GM19238 (cell line): Measurements from ENCODE around the gene CHRNA1.
A peak's percentile ranks its signal among the peaks of the same experiment; 100 is the strongest.
"Not testable (repeated sequence)": the region's sequence is repeated elsewhere in the genome, so short reads cannot be mapped to it uniquely, and the experiment has no call there.

Source experiments
- DNase-seq: peaks from one replicate; pipeline ENCODE4 v3.0.0; 2011; ENCODE audit warnings: low spot score; ENCODE audit not compliant: insufficient read length

CHRNA1 gene

GRCh38 chr2:174717916-174718315, 46.4 kb downstream of the CHRNA1 start:
- DNase-seq: no peak

- no peak for DNase-seq
These were observed 47.0 kb downstream of the CHRNA1 start for GRCh38 chr2:174717273-174717672.

GRCh38 chr2:174716785-174717184, 47.5 kb downstream of the CHRNA1 start:
- DNase-seq: no peak

- DNase-seq: no peak
These were observed 50.6 kb downstream of the CHRNA1 start for GRCh38 chr2:174713686-174714085.

GRCh38 chr2:174711206-174711605, 53.1 kb downstream of the CHRNA1 start:
- no peak for DNase-seq

GRCh38 chr2:174709416-174710004, 54.8 kb downstream of the CHRNA1 start:
- DNase-seq: not testable (repeated sequence)

GRCh38 chr2:174708713-174709112, 55.6 kb downstream of the CHRNA1 start:
- DNase-seq: no peak

GRCh38 chr2:174705321-174705720, 59.0 kb downstream of the CHRNA1 start:
- no peak for DNase-seq

GRCh38 chr2:174704642-174705041, 59.6 kb downstream of the CHRNA1 start:
- DNase-seq: no peak

- no peak for DNase-seq
These were observed 60.2 kb downstream of the CHRNA1 start for GRCh38 chr2:174704061-174704460.

GRCh38 chr2:174703430-174703829, 60.8 kb downstream of the CHRNA1 start:
- no peak for DNase-seq

- no peak for DNase-seq
These were observed 61.7 kb downstream of the CHRNA1 start for GRCh38 chr2:174702541-174702940.

- DNase-seq: peak; percentile 39
These were observed 64.1 kb downstream of the CHRNA1 start for GRCh38 chr2:174699993-174700766.
